ENCODE results near the gene AGMAT.

- TF ChIP-seq, protein P1, sequence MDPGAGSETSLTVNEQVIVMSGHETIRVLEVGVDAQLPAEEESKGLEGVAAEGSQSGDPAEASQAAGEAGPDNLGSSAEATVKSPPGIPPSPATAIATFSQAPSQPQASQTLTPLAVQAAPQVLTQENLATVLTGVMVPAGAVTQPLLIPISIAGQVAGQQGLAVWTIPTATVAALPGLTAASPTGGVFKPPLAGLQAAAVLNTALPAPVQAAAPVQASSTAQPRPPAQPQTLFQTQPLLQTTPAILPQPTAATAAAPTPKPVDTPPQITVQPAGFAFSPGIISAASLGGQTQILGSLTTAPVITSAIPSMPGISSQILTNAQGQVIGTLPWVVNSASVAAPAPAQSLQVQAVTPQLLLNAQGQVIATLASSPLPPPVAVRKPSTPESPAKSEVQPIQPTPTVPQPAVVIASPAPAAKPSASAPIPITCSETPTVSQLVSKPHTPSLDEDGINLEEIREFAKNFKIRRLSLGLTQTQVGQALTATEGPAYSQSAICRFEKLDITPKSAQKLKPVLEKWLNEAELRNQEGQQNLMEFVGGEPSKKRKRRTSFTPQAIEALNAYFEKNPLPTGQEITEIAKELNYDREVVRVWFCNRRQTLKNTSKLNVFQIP (CRISPR knock-in tag; IDR thresholded peaks at IDR 0.05; ENCODE audit: borderline replicate concordance, low read depth) = no peak
- TF ChIP-seq ZFP3 (CRISPR knock-in tag; IDR thresholded peaks at IDR 0.05) = no peak
- no peak for TF ChIP-seq ARNTL (CRISPR knock-in tag; IDR thresholded peaks at IDR 0.05; ENCODE audit: borderline replicate concordance, low read depth)
- no peak for TF ChIP-seq TOX (CRISPR knock-in tag; IDR thresholded peaks at IDR 0.05; ENCODE audit: borderline replicate concordance)
- no peak for TF ChIP-seq ZC3H10 (CRISPR knock-in tag; IDR thresholded peaks at IDR 0.05)
- no peak for TF ChIP-seq SNAI2 (CRISPR knock-in tag; IDR thresholded peaks at IDR 0.05)
- TF ChIP-seq CSRNP3 (CRISPR knock-in tag; IDR thresholded peaks at IDR 0.05) = no peak
- TF ChIP-seq CSDC2 (CRISPR knock-in tag; IDR thresholded peaks at IDR 0.05) = no peak
- no peak for TF ChIP-seq GLIS3 (CRISPR knock-in tag; IDR thresholded peaks at IDR 0.05)
- TF ChIP-seq, protein P2, sequence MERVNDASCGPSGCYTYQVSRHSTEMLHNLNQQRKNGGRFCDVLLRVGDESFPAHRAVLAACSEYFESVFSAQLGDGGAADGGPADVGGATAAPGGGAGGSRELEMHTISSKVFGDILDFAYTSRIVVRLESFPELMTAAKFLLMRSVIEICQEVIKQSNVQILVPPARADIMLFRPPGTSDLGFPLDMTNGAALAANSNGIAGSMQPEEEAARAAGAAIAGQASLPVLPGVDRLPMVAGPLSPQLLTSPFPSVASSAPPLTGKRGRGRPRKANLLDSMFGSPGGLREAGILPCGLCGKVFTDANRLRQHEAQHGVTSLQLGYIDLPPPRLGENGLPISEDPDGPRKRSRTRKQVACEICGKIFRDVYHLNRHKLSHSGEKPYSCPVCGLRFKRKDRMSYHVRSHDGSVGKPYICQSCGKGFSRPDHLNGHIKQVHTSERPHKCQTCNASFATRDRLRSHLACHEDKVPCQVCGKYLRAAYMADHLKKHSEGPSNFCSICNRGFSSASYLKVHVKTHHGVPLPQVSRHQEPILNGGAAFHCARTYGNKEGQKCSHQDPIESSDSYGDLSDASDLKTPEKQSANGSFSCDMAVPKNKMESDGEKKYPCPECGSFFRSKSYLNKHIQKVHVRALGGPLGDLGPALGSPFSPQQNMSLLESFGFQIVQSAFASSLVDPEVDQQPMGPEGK (CRISPR knock-in tag; IDR thresholded peaks at IDR 0.05; ENCODE audit: borderline replicate concordance) = no peak
- TF ChIP-seq ZNF8 (CRISPR knock-in tag; IDR thresholded peaks at IDR 0.05) = no peak
Measured at GRCh38 chr1:15558516-15558915, 26.3 kb downstream of the AGMAT start.

Measured in SK-N-SH treated with all-trans-retinoic acid at 6 μM for 48 hours (cell line).